Breast epithelium (tissue), 3 donors: ENCODE data around the gene MTFR2.

Source experiments
- POLR2AphosphoS5 ChIP-seq, 3 donors: sonication (generic); formaldehyde crosslinking; IDR thresholded peaks; one replicate each; pipeline ENCODE4 v1.6.1; 2017; ENCODE audit warnings: antibody characterized with exemption in 3 of 3
- TF ChIP-seq, protein P1 (sequence below), 3 donors: fragments of 450-650 bp; IDR thresholded peaks; one replicate each; pipeline ENCODE4 v1.5.1; 2016 to 2017; ENCODE audit warnings: antibody characterized with exemption in 3 of 3, mild to moderate bottlenecking in 3 of 3, moderate library complexity in 3 of 3

- TF ChIP-seq, protein P1, sequence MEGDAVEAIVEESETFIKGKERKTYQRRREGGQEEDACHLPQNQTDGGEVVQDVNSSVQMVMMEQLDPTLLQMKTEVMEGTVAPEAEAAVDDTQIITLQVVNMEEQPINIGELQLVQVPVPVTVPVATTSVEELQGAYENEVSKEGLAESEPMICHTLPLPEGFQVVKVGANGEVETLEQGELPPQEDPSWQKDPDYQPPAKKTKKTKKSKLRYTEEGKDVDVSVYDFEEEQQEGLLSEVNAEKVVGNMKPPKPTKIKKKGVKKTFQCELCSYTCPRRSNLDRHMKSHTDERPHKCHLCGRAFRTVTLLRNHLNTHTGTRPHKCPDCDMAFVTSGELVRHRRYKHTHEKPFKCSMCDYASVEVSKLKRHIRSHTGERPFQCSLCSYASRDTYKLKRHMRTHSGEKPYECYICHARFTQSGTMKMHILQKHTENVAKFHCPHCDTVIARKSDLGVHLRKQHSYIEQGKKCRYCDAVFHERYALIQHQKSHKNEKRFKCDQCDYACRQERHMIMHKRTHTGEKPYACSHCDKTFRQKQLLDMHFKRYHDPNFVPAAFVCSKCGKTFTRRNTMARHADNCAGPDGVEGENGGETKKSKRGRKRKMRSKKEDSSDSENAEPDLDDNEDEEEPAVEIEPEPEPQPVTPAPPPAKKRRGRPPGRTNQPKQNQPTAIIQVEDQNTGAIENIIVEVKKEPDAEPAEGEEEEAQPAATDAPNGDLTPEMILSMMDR (IDR thresholded peaks at IDR 0.05) = no peak
- TF ChIP-seq POLR2AphosphoS5 (IDR thresholded peaks at IDR 0.05) = no peak
These were observed 15.0 kb upstream of the MTFR2 start for GRCh38 chr6:136265101-136265500.
